ENCODE results near the gene SAPCD1. TPM values are rescaled to one million over a fixed set of nuclear protein-coding genes. Genes with fewer than 3 reads are reported as not detected.

The SAPCD1 gene
- total and polyA plus RNA-seq, 9 donors = 0.94 to 5.2 (median 3.1) TPM; not detected in 1

- no peak for TF ChIP-seq CTCF (IDR thresholded peaks at IDR 0.05)
- TF ChIP-seq EP300 (IDR thresholded peaks at IDR 0.05) = no peak
- no peak for TF ChIP-seq POLR2A (IDR thresholded peaks at IDR 0.05)
- no peaks in the 10 kb centered on the region for H3K27me3 ChIP-seq
- WGBS, 3 donors = 57 to 64% (median 58%) methylated on average over 8 of the region's 8 CpGs
- no peaks in the 10 kb centered on the region for H3K4me1 ChIP-seq (ENCODE audit: insufficient read depth)
- intact Hi-C loops (cut with DNase I) = no loop called here
- no peaks in the 10 kb centered on the region for H3K9me3 ChIP-seq
- no peak overlapping the region for H3K4me3 ChIP-seq
- DNase-seq = no peak
- H3K27ac ChIP-seq = no peak overlapping the region
- H3K36me3 ChIP-seq = no peaks in the 10 kb centered on the region
These were observed 9.6 kb upstream of the SAPCD1 start for GRCh38 chr6:31752739-31753319.

- DNase-seq = no peak
- no peak overlapping the region for H3K4me3 ChIP-seq
- no peaks in the 10 kb centered on the region for H3K27me3 ChIP-seq
- H3K9me3 ChIP-seq = no peaks in the 10 kb centered on the region
- no peaks in the 10 kb centered on the region for H3K36me3 ChIP-seq
- 93 to 98% (median 97%) methylated on average over 2 of the region's 2 CpGs for WGBS, 3 donors
- no peak for TF ChIP-seq POLR2A (IDR thresholded peaks at IDR 0.05)
- no peak for TF ChIP-seq EP300 (IDR thresholded peaks at IDR 0.05)
- no peak for TF ChIP-seq CTCF (IDR thresholded peaks at IDR 0.05)
- H3K4me1 ChIP-seq (ENCODE audit: insufficient read depth) = no peaks in the 10 kb centered on the region
- H3K27ac ChIP-seq = no peak overlapping the region
- intact Hi-C loops (cut with DNase I) = no loop called here
These were observed 4.2 kb upstream of the SAPCD1 start for GRCh38 chr6:31758281-31758680.

GRCh38 chr6:31760790-31761189 lies 1.7 kb upstream of the SAPCD1 start:
- no peak for DNase-seq
- Histone ChIP-seq H3K9me3 (no peaks in the 10 kb centered on the region), H3K27ac (no peak overlapping the region), H3K4me1 (ENCODE audit: insufficient read depth) (no peaks in the 10 kb centered on the region), H3K4me3 (no peak overlapping the region), H3K36me3 (no peaks in the 10 kb centered on the region), H3K27me3 (no peaks in the 10 kb centered on the region)
- intact Hi-C loops (cut with DNase I) = no loop called here
- WGBS, 3 donors = 88 to 96% (median 91%) methylated on average over 5 of the region's 5 CpGs
- TF ChIP-seq CTCF (IDR thresholded peaks at IDR 0.05) (no peak), POLR2A (IDR thresholded peaks at IDR 0.05) (no peak), EP300 (IDR thresholded peaks at IDR 0.05) (no peak)

- no peak for DNase-seq
- H3K4me3 ChIP-seq = no peak overlapping the region
- no peak for TF ChIP-seq EP300 (IDR thresholded peaks at IDR 0.05)
- TF ChIP-seq POLR2A (IDR thresholded peaks at IDR 0.05) = no peak
- no peak for TF ChIP-seq CTCF (IDR thresholded peaks at IDR 0.05)
- H3K9me3 ChIP-seq = no peaks in the 10 kb centered on the region
- H3K27me3 ChIP-seq = no peaks in the 10 kb centered on the region
- peaks cover 2% of the 10 kb centered on the region for H3K4me1 ChIP-seq (ENCODE audit: insufficient read depth)
- intact Hi-C loops (cut with DNase I) = no loop called here
- H3K36me3 ChIP-seq = no peaks in the 10 kb centered on the region
- H3K27ac ChIP-seq = no peak overlapping the region
- 95% methylated on average over 8 of the region's 8 CpGs for WGBS, 3 donors
These were observed 1.1 kb upstream of the SAPCD1 start for GRCh38 chr6:31761343-31761742.
